ENCODE measurements around the gene CDCP2.
"Not testable (repeated sequence)": the region's sequence is repeated elsewhere in the genome, so short reads cannot be mapped to it uniquely, and the experiment has no call there.

CDCP2 gene

GRCh38 chr1:54177726-54178125 is 24.9 kb upstream of the CDCP2 start:
- H3K9me3 ChIP-seq (ENCODE audit: low read length), result no peaks in the 10 kb centered on the region
- no peak overlapping the region for H3K4me3 ChIP-seq (ENCODE audit: low read depth in 1 of 2, low read length in 2 of 2)
- peaks cover 22% of the 10 kb centered on the region for H3K36me3 ChIP-seq (ENCODE audit: insufficient read depth, low read length)
- no peaks in the 10 kb centered on the region for H3K27me3 ChIP-seq (ENCODE audit: control insufficient read depth in 1 of 2, insufficient read depth in 2 of 2, low read length in 2 of 2)
- no peak overlapping the region for H3K27ac ChIP-seq (ENCODE audit: low read depth, low read length)
- no peaks in the 10 kb centered on the region for H3K4me1 ChIP-seq (ENCODE audit: insufficient read depth, low read length)
- H3K9ac ChIP-seq (ENCODE audit: low read length), result no peak overlapping the region

- Histone ChIP-seq H3K27me3 (ENCODE audit: control insufficient read depth in 1 of 2, insufficient read depth in 2 of 2, low read length in 2 of 2) (no peaks in the 10 kb centered on the region), H3K4me3 (ENCODE audit: low read depth in 1 of 2, low read length in 2 of 2) (no peak overlapping the region), H3K9ac (ENCODE audit: low read length) (no peak overlapping the region), H3K9me3 (ENCODE audit: low read length) (no peaks in the 10 kb centered on the region), H3K4me1 (ENCODE audit: insufficient read depth, low read length) (no peaks in the 10 kb centered on the region), H3K36me3 (ENCODE audit: insufficient read depth, low read length) (peaks cover 19% of the 10 kb centered on the region), H3K27ac (ENCODE audit: low read depth, low read length) (no peak overlapping the region)
Measured at GRCh38 chr1:54176621-54177327, 24.0 kb upstream of the CDCP2 start.

GRCh38 chr1:54174106-54174505 is 21.3 kb upstream of the CDCP2 start:
- Histone ChIP-seq H3K9ac (ENCODE audit: low read length) (no peak overlapping the region), H3K27ac (ENCODE audit: low read depth, low read length) (no peak overlapping the region), H3K9me3 (ENCODE audit: low read length) (no peaks in the 10 kb centered on the region), H3K4me3 (ENCODE audit: low read depth in 1 of 2, low read length in 2 of 2) (no peak overlapping the region), H3K27me3 (ENCODE audit: control insufficient read depth in 1 of 2, insufficient read depth in 2 of 2, low read length in 2 of 2) (no peaks in the 10 kb centered on the region), H3K36me3 (ENCODE audit: insufficient read depth, low read length) (peaks cover 13% of the 10 kb centered on the region), H3K4me1 (ENCODE audit: insufficient read depth, low read length) (no peaks in the 10 kb centered on the region)

- no peaks in the 10 kb centered on the region for H3K4me1 ChIP-seq (ENCODE audit: insufficient read depth, low read length)
- H3K9ac ChIP-seq (ENCODE audit: low read length), result no peak overlapping the region
- peaks cover 9% of the 10 kb centered on the region for H3K36me3 ChIP-seq (ENCODE audit: insufficient read depth, low read length)
- H3K9me3 ChIP-seq (ENCODE audit: low read length), result no peaks in the 10 kb centered on the region
- no peak overlapping the region for H3K4me3 ChIP-seq (ENCODE audit: low read depth in 1 of 2, low read length in 2 of 2)
- no peaks in the 10 kb centered on the region for H3K27me3 ChIP-seq (ENCODE audit: control insufficient read depth in 1 of 2, insufficient read depth in 2 of 2, low read length in 2 of 2)
- H3K27ac ChIP-seq (ENCODE audit: low read depth, low read length), result no peak overlapping the region
Measured at GRCh38 chr1:54173681-54174080, 20.9 kb upstream of the CDCP2 start.

- H3K9me3 ChIP-seq (ENCODE audit: low read length), result no peaks in the 10 kb centered on the region
- no peaks in the 10 kb centered on the region for H3K27me3 ChIP-seq (ENCODE audit: control insufficient read depth in 1 of 2, insufficient read depth in 2 of 2, low read length in 2 of 2)
- H3K9ac ChIP-seq (ENCODE audit: low read length), result no peak overlapping the region
- no peak overlapping the region for H3K4me3 ChIP-seq (ENCODE audit: low read depth in 1 of 2, low read length in 2 of 2)
- no peaks in the 10 kb centered on the region for H3K4me1 ChIP-seq (ENCODE audit: insufficient read depth, low read length)
- no peak overlapping the region for H3K27ac ChIP-seq (ENCODE audit: low read depth, low read length)
- peaks cover 7% of the 10 kb centered on the region for H3K36me3 ChIP-seq (ENCODE audit: insufficient read depth, low read length)
Measured at GRCh38 chr1:54172614-54173599, 20.1 kb upstream of the CDCP2 start.

GRCh38 chr1:54171606-54172005 is 18.8 kb upstream of the CDCP2 start:
- Histone ChIP-seq H3K9me3 (ENCODE audit: low read length) (no peaks in the 10 kb centered on the region), H3K4me3 (ENCODE audit: low read depth in 1 of 2, low read length in 2 of 2) (no peak overlapping the region), H3K27me3 (ENCODE audit: control insufficient read depth in 1 of 2, insufficient read depth in 2 of 2, low read length in 2 of 2) (no peaks in the 10 kb centered on the region), H3K4me1 (ENCODE audit: insufficient read depth, low read length) (no peaks in the 10 kb centered on the region), H3K27ac (ENCODE audit: low read depth, low read length) (no peak overlapping the region), H3K9ac (ENCODE audit: low read length) (no peak overlapping the region), H3K36me3 (ENCODE audit: insufficient read depth, low read length) (peaks cover 7% of the 10 kb centered on the region)

GRCh38 chr1:54171016-54171415 is 18.2 kb upstream of the CDCP2 start:
- Histone ChIP-seq H3K4me3 (ENCODE audit: low read depth in 1 of 2, low read length in 2 of 2) (no peak overlapping the region), H3K9ac (ENCODE audit: low read length) (no peak overlapping the region), H3K27me3 (ENCODE audit: control insufficient read depth in 1 of 2, insufficient read depth in 2 of 2, low read length in 2 of 2) (no peaks in the 10 kb centered on the region), H3K36me3 (ENCODE audit: insufficient read depth, low read length) (peaks cover 7% of the 10 kb centered on the region), H3K27ac (ENCODE audit: low read depth, low read length) (no peak overlapping the region), H3K9me3 (ENCODE audit: low read length) (no peaks in the 10 kb centered on the region), H3K4me1 (ENCODE audit: insufficient read depth, low read length) (no peaks in the 10 kb centered on the region)

GRCh38 chr1:54169068-54169467 is 16.3 kb upstream of the CDCP2 start:
- no peaks in the 10 kb centered on the region for H3K4me1 ChIP-seq (ENCODE audit: insufficient read depth, low read length)
- H3K9me3 ChIP-seq (ENCODE audit: low read length), result no peaks in the 10 kb centered on the region
- H3K36me3 ChIP-seq (ENCODE audit: insufficient read depth, low read length), result peaks cover under 1% of the 10 kb centered on the region
- no peak overlapping the region for H3K4me3 ChIP-seq (ENCODE audit: low read depth in 1 of 2, low read length in 2 of 2)
- no peak overlapping the region for H3K9ac ChIP-seq (ENCODE audit: low read length)
- H3K27me3 ChIP-seq (ENCODE audit: control insufficient read depth in 1 of 2, insufficient read depth in 2 of 2, low read length in 2 of 2), result no peaks in the 10 kb centered on the region
- no peak overlapping the region for H3K27ac ChIP-seq (ENCODE audit: low read depth, low read length)

- Histone ChIP-seq H3K27me3 (ENCODE audit: control insufficient read depth in 1 of 2, insufficient read depth in 2 of 2, low read length in 2 of 2) (no peaks in the 10 kb centered on the region), H3K36me3 (ENCODE audit: insufficient read depth, low read length) (no peaks in the 10 kb centered on the region), H3K4me3 (ENCODE audit: low read depth in 1 of 2, low read length in 2 of 2) (no peak overlapping the region), H3K9ac (ENCODE audit: low read length) (no peak overlapping the region), H3K27ac (ENCODE audit: low read depth, low read length) (no peak overlapping the region), H3K9me3 (ENCODE audit: low read length) (no peaks in the 10 kb centered on the region), H3K4me1 (ENCODE audit: insufficient read depth, low read length) (no peaks in the 10 kb centered on the region)
Measured at GRCh38 chr1:54168206-54168965, 15.6 kb upstream of the CDCP2 start.

- Histone ChIP-seq H3K4me1 (ENCODE audit: insufficient read depth, low read length) (no peaks in the 10 kb centered on the region), H3K36me3 (ENCODE audit: insufficient read depth, low read length) (no peaks in the 10 kb centered on the region), H3K27me3 (ENCODE audit: control insufficient read depth in 1 of 2, insufficient read depth in 2 of 2, low read length in 2 of 2) (no peaks in the 10 kb centered on the region), H3K4me3 (ENCODE audit: low read depth in 1 of 2, low read length in 2 of 2) (no peak overlapping the region), H3K27ac (ENCODE audit: low read depth, low read length) (no peak overlapping the region), H3K9ac (ENCODE audit: low read length) (no peak overlapping the region), H3K9me3 (ENCODE audit: low read length) (no peaks in the 10 kb centered on the region)
Measured at GRCh38 chr1:54167422-54168139, 14.8 kb upstream of the CDCP2 start.

- not testable (repeated sequence) for H3K9me3 ChIP-seq (ENCODE audit: low read length); H3K4me1 ChIP-seq (ENCODE audit: insufficient read depth, low read length); H3K4me3 ChIP-seq (ENCODE audit: low read depth in 1 of 2, low read length in 2 of 2); H3K9ac ChIP-seq (ENCODE audit: low read length); H3K27me3 ChIP-seq (ENCODE audit: control insufficient read depth in 1 of 2, insufficient read depth in 2 of 2, low read length in 2 of 2); H3K36me3 ChIP-seq (ENCODE audit: insufficient read depth, low read length); H3K27ac ChIP-seq (ENCODE audit: low read depth, low read length)
Measured at GRCh38 chr1:54166357-54166756, 13.6 kb upstream of the CDCP2 start.

Data from muscle layer of colon (tissue), 2 donors.